Measurements from ENCODE around the gene SYS1. TPM values are rescaled to one million over a fixed set of nuclear protein-coding genes. Genes with fewer than 3 reads are reported as not detected.

Gene SYS1
- total RNA-seq, 1 experiment from 2014 or later: 20.5 TPM

GRCh38 chr20:45399018-45399417 is 36.1 kb downstream of the SYS1 start:
- Histone ChIP-seq H3K27me3 (ENCODE audit: insufficient read depth, low read length) (no peaks in the 10 kb centered on the region), H3K4me3 (replicated peaks in 1 of 2; ENCODE audit: low read depth in 1 of 2, low read length in 2 of 2) (no peak overlapping the region), H3K4me2 (ENCODE audit: low read length) (no peak overlapping the region), H3K79me2 (ENCODE audit: insufficient read depth, low read length) (no peaks in the 10 kb centered on the region), H2AFZ (ENCODE audit: low read depth, low read length, poor library complexity, severe bottlenecking) (no peak overlapping the region), H3K9ac (ENCODE audit: low read length) (no peak overlapping the region), H4K20me1 (ENCODE audit: insufficient read depth) (no peaks in the 10 kb centered on the region), H3K4me1 (ENCODE audit: control insufficient read depth in 1 of 2, insufficient read depth in 2 of 2, low read length in 2 of 2) (no peaks in the 10 kb centered on the region), H3K9me3 (ENCODE audit: control insufficient read depth in 1 of 2, insufficient read depth in 1 of 2, low read depth in 1 of 2, low read length in 2 of 2) (peaks cover 11 to 16% of the 10 kb centered on the region in 2 experiments; a peak in 2 of 4 replicates), H3K27ac (ENCODE audit: low read depth, low read length) (no peak overlapping the region), H3K36me3 (ENCODE audit: control insufficient read depth in 1 of 2, insufficient read depth in 2 of 2, low read length in 2 of 2) (no peaks in the 10 kb centered on the region), H3K9me2 (ENCODE audit: insufficient read depth) (no peaks in the 10 kb centered on the region)
- intact Hi-C loops (cut with micrococcal nuclease): no loop called here
- no peak for ATAC-seq
- ChIA-PET POLR2A (no interaction called here), RAD21 (ENCODE audit: low non-redundant PET in 1 of 2, low total read pairs in 2 of 2, uncharacterized antibody in 2 of 2, unreplicated experiment in 2 of 2) (no interaction called here), CTCF (interaction anchor here (1.0 kb wide), 1 partner anchor 25 kb away, joined by 3 read pairs; no protein-coding TSS in a partner anchor)
- TF ChIP-seq SP1 (IDR thresholded peaks at IDR 0.05; ENCODE audit: low read depth) (no peak), ELF1 (IDR thresholded peaks at IDR 0.05; ENCODE audit: borderline replicate concordance, low read depth) (no peak), YY1 (IDR thresholded peaks at IDR 0.05; ENCODE audit: extremely low read depth, insufficient replicate concordance, low read depth, low read length) (no peak), EZH2phosphoT487 (IDR thresholded peaks at IDR 0.05; ENCODE audit: borderline replicate concordance) (no peak)
- TF ChIP-seq, protein P1, sequence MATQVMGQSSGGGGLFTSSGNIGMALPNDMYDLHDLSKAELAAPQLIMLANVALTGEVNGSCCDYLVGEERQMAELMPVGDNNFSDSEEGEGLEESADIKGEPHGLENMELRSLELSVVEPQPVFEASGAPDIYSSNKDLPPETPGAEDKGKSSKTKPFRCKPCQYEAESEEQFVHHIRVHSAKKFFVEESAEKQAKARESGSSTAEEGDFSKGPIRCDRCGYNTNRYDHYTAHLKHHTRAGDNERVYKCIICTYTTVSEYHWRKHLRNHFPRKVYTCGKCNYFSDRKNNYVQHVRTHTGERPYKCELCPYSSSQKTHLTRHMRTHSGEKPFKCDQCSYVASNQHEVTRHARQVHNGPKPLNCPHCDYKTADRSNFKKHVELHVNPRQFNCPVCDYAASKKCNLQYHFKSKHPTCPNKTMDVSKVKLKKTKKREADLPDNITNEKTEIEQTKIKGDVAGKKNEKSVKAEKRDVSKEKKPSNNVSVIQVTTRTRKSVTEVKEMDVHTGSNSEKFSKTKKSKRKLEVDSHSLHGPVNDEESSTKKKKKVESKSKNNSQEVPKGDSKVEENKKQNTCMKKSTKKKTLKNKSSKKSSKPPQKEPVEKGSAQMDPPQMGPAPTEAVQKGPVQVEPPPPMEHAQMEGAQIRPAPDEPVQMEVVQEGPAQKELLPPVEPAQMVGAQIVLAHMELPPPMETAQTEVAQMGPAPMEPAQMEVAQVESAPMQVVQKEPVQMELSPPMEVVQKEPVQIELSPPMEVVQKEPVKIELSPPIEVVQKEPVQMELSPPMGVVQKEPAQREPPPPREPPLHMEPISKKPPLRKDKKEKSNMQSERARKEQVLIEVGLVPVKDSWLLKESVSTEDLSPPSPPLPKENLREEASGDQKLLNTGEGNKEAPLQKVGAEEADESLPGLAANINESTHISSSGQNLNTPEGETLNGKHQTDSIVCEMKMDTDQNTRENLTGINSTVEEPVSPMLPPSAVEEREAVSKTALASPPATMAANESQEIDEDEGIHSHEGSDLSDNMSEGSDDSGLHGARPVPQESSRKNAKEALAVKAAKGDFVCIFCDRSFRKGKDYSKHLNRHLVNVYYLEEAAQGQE (IDR thresholded peaks at IDR 0.05; ENCODE audit: low read depth): no peak
- TF ChIP-seq, protein P2, sequence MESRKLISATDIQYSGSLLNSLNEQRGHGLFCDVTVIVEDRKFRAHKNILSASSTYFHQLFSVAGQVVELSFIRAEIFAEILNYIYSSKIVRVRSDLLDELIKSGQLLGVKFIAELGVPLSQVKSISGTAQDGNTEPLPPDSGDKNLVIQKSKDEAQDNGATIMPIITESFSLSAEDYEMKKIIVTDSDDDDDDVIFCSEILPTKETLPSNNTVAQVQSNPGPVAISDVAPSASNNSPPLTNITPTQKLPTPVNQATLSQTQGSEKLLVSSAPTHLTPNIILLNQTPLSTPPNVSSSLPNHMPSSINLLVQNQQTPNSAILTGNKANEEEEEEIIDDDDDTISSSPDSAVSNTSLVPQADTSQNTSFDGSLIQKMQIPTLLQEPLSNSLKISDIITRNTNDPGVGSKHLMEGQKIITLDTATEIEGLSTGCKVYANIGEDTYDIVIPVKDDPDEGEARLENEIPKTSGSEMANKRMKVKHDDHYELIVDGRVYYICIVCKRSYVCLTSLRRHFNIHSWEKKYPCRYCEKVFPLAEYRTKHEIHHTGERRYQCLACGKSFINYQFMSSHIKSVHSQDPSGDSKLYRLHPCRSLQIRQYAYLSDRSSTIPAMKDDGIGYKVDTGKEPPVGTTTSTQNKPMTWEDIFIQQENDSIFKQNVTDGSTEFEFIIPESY (IDR thresholded peaks at IDR 0.05; ENCODE audit: extremely low read depth, insufficient replicate concordance, low read length): no peak
- BruUV-seq (replicated peaks): no TSS peak
- DNase-seq (ENCODE audit: low read depth, low spot score): no peak
